ENCODE results near the gene EYA4.

Gene EYA4

DNA sequence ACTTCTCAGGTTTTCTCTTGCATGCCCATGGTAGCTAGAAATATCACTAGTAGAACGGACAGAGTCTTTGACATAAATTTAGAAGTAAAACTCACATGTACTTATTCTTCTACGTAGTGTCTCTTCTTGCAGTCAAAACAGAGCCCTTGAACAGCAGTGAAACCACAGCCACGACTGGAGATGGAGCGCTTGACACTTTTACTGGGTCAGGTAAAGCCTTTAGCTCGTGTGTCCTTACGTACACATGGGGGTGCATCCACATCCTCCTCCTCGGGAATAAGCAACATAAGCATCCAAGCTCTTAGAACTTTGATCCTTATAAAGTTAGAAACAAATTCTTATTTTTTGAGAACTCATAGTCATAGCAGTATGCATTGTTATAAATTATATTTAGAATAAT lies 215.3 kb downstream of the EYA4 start:
- no peak for DNase-seq (ENCODE audit: low read depth, low spot score)

DNA sequence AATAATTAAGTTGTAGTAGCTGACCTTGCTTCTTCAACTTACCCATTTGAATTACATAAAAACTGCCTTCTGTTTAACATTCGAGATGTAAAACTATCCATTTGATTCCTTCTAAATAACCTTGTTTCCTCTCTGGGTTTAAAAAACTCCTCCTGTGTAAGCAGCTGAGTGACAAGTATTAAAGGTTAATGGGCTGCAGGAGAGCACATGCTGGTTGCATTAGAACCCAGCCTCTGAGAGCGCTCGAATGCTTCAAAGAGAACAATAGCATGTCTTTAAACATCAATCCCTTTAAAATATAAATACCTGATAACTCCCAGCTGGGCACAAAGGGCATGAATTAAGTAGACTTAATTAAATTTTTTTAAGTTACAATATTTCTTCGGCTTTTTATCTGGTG lies 215.8 kb downstream of the EYA4 start:
- DNase-seq (ENCODE audit: low read depth, low spot score): no peak

DNA sequence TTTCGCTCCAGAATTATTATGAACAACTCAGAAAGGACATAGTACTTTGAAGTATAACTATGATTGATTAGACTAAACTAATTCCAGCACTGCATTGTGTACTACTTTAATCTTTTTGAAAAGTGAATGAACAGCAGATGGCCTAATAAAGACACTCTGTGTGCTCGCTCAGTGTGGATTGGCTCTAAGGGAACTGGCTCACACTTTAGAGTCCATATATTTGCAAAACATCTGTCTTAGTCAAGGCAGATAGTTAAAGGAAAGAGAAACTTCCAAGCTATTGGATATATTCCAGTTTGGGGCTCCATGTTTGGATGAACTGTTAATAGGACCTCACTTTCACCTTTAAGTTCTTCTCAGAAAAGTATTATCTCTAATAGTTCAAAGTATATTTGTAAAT lies 218.9 kb downstream of the EYA4 start:
- DNase-seq (ENCODE audit: low read depth, low spot score): no peak

DNA sequence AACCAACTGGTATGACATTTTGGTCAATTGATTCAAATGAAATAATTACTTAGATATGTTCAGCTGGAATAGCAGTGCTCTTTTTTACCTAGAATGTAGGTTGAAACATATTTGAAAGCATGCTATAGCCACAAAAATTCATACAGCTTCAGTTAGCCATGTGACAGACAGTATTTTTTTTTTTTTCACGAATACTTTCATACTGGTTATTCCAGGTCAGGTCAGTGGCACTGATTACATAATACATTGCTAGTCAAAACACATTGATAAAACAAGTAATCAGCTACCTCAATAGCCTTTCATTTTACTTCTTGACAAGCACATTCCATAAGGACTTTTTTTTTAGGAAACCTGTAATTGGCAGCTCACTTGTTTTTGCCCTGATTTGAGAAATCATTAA lies 222.6 kb downstream of the EYA4 start:
- no peak for DNase-seq (ENCODE audit: low read depth, low spot score)

DNA sequence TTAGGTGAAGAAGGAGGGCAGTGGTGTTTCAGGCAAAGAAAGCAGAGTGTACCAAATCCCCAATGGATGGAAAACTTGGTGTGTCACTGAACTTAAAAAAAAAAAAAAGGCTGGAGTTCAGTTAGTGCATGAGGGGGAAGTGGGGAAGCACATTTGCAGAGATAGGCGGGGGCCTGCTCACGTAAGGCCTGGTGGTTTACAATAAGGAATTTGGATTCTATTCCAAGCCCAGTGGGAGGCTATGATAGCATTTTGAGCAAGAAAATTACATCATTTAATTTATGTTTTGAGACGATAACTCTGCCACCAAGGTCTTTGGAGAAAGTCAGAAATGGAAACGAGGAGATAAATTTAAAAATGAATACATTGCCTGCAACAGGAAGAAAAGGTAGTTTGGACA lies 225.5 kb downstream of the EYA4 start:
- DNase-seq (ENCODE audit: low read depth, low spot score): peak; percentile 60

GRCh38 chr6:133467231-133467981 lies 226.2 kb downstream of the EYA4 start:
- DNase-seq (ENCODE audit: low read depth, low spot score): no peak

GRCh38 chr6:133467982-133468380 lies 226.8 kb downstream of the EYA4 start:
- DNase-seq (ENCODE audit: low read depth, low spot score): peak; percentile 63

DNA sequence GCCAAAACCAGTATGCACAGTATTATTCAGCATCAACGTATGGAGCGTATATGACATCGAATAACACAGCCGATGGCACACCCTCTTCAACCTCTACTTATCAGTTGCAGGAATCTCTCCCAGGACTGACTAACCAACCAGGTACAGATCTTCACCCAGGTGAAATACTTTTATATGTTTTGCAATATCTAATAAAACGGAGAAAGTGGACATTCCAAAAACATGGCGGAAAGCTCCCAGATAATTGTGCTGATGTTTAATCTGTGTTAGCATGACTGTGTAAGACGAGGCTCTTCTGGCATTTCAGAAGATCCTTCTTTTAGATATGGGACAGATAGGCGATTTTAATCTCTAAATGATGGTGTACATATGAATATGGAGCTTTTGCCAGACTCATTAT lies 227.4 kb downstream of the EYA4 start:
- no peak for DNase-seq (ENCODE audit: low read depth, low spot score)

DNA sequence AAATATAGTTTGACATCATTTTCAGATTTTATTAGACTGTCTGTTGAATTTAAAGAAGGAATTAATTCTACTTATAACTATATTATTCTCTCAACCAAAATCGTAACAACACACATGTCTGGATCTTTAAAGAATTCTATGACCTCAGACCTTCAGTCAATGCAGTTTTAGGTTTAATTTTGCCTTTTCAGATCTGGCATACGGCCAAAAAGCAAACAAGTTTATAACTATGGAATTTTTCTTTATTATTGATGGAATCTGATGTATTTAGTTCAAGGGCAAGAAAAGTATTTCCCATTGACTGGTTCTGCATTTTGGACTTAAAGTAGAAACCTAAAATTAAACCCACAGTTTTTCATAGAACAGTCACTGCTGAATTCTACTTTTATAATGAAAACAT lies 233.4 kb downstream of the EYA4 start:
- no peak for DNase-seq (ENCODE audit: low read depth, low spot score)

DNA sequence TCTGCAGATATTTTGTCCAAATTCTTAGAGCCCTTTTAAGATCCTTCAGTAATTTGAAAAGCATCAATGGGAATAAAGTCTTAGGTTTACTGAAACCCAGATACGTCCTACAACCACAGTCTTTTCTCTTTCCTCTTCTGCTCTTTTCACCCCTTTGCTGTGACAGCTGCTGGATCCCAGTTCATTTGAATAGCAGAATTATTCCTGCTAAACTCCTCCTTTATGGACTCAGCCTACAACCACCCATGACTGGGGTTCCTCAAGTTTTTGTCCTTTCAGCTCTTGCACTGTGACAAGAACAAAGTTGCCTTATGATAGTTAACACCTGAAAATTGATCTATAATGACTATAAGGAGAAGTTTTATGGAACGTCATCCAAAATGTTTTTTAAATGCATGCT lies 237.5 kb downstream of the EYA4 start:
- no peak for DNase-seq (ENCODE audit: low read depth, low spot score)

GRCh38 chr6:133487174-133487573 lies 246.0 kb downstream of the EYA4 start:
- DNase-seq (ENCODE audit: low read depth, low spot score): no peak

DNA sequence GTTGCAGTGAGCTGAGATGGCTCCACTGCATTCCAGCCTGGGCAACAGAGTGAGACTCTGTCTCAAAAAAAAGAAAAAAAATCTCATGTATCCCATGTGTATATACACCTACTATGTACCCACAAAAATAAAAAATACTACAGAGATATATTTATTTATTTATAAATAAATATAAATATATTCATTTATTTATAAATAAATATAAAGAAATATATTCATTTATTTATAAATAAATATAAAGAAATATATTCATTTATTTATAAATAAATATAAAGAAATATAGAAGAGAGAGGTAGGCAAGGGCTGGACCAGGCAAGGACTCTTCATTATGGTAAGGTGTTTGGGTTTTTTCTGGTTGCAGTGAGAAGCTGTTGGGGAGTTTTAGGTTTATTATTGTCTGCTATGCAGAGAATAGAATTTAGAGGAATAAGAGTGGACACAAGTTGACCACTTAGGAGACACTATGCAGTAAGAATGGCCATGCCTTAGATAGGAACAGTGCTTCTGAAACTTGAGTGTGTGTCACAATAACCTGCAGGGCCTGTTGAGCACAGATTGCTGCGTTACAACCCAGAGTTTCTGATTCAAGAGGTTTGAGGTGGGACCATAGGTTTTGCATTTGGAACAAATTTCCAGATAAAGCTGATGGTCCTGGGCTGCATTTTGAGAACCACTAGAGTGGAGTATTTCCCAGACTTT lies 254.2 kb downstream of the EYA4 start:
- no peak for DNase-seq (ENCODE audit: low read depth, low spot score)

- DNase-seq (ENCODE audit: low read depth, low spot score): no peak
Measured at GRCh38 chr6:133499662-133500061, 258.5 kb downstream of the EYA4 start.

GRCh38 chr6:133501675-133502270 lies 260.6 kb downstream of the EYA4 start:
- DNase-seq (ENCODE audit: low read depth, low spot score): no peak

- DNase-seq (ENCODE audit: low read depth, low spot score): peak; percentile 96
Measured at GRCh38 chr6:133502441-133503335, 261.5 kb downstream of the EYA4 start.

DNA sequence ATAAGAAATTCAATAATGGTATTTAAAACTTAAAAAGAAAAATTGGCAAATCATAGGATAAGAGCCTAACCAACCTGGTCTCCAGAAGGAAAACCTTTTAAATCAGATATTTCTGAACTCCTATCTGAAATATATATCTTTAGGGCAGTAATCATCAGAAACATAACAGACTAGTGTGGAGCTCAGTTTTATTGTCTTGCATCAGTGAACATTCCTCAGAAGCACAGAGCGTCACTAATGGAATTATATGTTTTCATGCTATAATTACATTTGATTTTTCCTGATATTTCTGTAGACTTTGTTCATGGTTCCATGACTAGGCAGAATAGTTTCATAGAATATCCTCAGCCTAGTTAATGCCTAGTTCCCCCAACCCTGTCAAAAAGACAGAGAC lies 262.2 kb downstream of the EYA4 start:
- DNase-seq (ENCODE audit: low read depth, low spot score): peak; percentile 56

DNA sequence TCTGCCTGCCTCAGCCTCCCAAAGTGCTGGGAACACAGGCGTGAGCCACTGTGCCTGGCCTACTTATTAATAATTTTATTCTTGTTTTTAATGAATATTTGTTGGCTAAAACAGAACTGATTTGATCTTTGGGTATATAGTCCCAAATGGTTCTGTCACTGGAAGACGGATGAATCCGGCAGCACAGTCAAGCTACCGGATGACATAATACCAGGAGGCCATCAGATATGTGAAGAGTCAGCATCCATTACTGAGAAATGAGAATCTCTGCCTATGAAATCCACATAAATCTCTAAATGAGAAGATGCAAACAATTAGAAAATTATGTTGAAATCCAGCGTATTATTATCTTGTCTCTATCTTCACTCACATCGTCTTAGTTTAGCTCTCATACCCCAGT lies 263.0 kb downstream of the EYA4 start:
- no peak for DNase-seq (ENCODE audit: low read depth, low spot score)

DNA sequence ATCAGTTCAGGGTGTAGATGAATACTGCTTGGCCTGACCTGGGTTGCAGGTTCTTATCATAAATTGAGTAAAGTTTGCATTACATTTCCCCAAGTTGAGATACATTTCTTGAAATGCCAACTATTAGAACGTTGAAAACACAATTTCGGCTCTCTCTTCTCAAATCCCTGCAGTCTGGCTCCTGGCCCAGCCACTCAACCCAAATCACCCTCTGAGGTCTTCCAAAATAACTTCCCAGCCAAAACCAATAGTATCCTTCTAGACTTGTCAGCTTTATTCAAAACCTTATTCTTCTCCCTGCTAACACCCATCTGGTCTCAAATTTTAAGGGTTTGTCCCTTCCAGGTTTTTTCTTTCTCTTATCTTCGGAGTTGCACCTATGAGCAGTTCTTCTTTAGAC lies 263.6 kb downstream of the EYA4 start:
- DNase-seq (ENCODE audit: low read depth, low spot score): peak; percentile 62

- no peak for DNase-seq (ENCODE audit: low read depth, low spot score)
Measured at GRCh38 chr6:133505681-133506080, 264.5 kb downstream of the EYA4 start.

- DNase-seq (ENCODE audit: low read depth, low spot score): peak; percentile 80
Measured at GRCh38 chr6:133512410-133513016, 271.4 kb downstream of the EYA4 start.

DNA sequence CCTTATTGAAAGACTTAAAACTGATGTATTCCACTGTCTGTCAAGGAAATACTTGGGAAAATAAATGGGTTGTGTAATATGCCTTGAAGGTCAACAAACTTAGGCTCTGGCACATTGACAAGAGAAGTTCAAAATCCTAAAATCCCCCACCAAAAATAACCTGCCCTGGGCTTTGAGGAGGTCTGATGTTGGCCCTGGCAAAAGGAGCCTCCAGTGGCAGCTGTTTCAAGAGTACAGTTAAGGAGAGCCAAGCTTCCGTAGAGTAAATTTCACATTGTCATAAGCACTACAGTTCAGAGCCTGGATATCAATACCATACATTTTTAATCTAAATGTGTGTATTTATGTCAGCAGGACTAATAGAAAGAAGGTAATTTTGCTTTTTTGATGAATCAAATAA lies 282.7 kb downstream of the EYA4 start:
- no peak for DNase-seq (ENCODE audit: low read depth, low spot score)

- DNase-seq (ENCODE audit: low read depth, low spot score): no peak
Measured at GRCh38 chr6:133526436-133526835, 285.3 kb downstream of the EYA4 start.

Measured in astrocyte of the hippocampus (primary cell).